IPS-18c (cell line): ENCODE measurements around the gene POLD3.

Source experiments
- H3K4me3 ChIP-seq: 2 replicates; pipeline ENCODE4 v1.7.0; 2013; ENCODE audit warnings: low read depth, mild to moderate bottlenecking, low read length, moderate library complexity; ENCODE audit not compliant: insufficient read depth
- H3K9me3 ChIP-seq: one replicate; pipeline ENCODE4 v1.6.1; 2013; ENCODE audit warnings: mild to moderate bottlenecking, low read length, moderate library complexity; ENCODE audit not compliant: control insufficient read depth, insufficient read depth

POLD3 gene

DNA sequence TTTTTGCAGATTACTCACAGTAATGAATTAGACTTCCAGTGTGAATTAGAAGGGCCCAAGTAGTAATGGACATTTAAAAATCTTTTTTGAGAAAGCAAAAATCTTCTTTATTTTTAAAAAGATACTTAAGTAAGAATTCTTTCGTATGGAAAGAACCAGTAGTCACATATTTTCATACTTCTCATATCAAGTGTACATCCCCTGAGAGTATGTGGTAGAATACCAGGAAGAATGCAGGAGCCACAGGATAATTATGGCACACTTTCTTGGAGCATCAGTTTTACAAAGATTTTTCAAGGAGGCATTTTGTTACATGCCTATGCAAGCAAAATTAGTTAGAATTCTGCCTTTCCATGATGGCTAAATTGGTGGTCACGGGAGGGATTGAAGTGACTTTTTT lies 28.1 kb downstream of the POLD3 start:
- Histone ChIP-seq H3K4me3 (no peak overlapping the region), H3K9me3 (no peaks in the 10 kb centered on the region)

DNA sequence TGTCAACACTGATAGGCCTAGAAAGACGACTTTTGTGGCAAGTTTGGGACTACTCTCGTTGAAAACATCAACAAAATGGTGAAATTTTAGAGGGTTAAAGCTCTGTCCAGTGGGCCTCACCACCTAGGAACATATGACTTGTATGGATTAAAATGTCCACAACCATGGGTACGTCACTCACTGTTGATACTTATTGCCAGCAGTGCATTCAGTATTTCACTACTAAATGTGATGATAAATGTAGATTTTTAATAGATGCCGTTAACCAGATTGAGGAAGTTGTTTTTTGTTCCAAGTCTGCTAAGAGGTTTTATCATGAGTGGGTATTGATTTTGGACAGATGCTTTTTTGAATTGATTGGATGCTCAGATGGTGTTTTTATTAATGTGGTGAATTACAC lies 33.7 kb downstream of the POLD3 start:
- Histone ChIP-seq H3K9me3 (no peaks in the 10 kb centered on the region), H3K4me3 (no peak overlapping the region)

DNA sequence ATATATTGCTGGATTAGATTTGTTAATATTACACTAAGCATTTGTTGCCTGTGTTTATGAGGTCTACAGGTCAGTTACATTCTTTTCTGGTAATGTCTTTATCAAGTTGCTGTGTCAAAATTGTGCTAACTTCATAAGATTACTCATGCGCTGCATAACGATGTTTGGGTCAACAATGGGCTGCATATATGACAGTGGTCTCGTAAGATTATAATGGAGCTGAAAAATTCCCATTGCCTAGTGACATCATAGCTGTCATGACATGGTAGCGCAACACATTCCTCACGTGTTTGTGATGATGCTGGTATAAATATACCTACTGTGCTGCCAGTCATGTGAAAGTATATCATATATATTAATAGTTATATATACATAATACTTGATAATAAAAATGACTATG lies 34.2 kb downstream of the POLD3 start:
- Histone ChIP-seq H3K4me3 (no peak overlapping the region), H3K9me3 (no peaks in the 10 kb centered on the region)

DNA sequence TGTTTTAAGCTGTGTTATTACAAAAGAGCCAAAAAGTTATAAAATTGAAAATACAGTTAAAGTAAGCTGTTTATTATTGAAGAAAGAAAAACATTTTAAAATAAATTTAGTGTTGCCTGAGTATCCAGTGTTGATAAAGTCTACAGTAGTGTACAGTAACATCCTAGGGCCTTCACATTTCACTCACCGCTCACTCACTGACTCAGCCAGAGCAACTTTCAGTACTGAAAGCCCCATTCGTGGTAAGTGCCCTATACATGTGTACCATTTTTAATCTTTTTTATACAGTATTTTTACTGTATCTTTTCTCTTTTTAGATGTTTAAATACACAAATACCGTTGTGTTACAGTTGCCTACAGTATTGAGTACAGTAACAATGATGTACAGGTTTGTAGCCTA lies 35.0 kb downstream of the POLD3 start:
- Histone ChIP-seq H3K9me3 (no peaks in the 10 kb centered on the region), H3K4me3 (no peak overlapping the region)

DNA sequence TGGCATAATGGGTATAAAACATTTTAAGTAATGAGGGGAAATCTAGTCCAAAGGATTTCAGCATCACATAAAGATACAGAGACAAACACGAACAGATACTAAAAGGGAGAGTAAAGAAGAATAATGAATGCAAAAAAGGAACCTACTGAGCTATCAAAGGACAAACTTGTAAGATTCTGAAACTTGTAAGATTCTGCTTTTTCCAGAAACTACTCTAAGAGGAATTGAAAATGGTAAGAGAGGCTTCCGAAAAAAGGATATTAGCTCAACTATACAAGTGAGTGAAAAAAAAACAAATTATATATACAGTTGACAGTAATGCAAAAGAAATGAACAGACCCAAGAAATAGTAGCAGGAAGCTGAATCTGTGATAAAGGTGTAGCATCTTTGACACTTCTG lies 37.7 kb downstream of the POLD3 start:
- H3K9me3 ChIP-seq, result no peaks in the 10 kb centered on the region
- no peak overlapping the region for H3K4me3 ChIP-seq

DNA sequence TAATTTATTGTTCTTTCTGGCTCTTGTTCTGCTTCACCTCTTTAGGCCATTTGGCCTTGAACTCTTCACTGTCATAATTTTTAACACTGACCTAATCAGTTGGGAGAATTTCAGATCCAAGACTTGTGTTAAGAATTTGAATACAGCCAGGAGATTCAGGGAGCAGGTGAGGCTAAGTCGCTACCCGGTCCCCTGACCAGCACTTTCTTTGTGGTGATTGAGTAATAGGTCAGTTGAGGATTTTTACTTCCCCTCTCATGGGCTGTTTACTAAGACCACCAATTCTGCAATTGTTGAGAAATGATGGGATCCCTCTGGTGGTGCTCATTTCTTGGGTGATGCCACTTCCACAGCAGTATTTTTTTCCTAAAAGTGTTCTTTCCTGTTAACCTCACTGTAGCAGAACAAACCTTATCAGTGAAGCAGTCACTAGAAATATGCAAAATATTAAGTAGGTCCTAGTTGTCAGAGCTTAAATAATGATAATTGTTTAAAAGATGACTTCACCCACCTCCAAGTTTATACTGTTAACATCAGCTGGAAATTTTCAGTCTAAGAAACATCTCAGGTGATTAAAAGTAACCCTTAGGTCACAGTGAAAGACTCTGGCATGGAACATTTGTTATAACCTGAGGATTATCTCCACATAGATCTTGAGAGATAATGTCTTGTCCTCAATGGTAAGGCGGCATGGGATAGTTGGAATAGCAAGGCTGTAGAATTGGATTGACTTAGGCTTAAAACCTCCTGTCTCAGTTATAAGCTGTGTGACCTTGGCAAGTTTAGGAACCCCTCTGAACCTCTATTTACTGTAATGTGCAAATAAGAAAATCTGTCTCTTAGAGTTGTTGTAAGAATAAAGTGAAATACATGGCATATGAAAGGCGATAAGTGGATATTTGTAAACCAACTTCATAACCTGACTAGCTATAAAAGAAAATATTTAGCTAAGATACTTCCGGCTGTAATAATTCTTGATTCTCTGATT lies 41.3 kb downstream of the POLD3 start:
- Histone ChIP-seq H3K9me3 (no peaks in the 10 kb centered on the region), H3K4me3 (no peak overlapping the region)

DNA sequence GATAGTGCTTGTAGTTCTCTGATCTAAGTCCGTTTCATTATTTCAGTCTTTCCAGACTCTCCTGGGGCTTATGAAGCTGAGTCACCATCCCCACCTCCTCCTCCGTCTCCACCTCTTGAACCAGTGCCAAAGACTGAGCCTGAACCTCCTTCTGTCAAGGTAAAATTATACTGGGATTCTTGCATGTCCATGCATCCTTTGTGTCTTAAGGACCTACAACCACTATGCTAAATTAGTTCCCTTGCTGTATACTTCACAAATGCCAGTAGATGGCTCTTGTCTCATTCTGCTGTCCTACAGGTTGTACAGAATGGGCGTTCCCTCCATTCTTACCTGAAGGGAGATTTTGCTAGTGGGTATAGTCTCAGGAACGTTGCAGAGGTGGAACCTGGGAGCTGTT lies 42.2 kb downstream of the POLD3 start:
- no peaks in the 10 kb centered on the region for H3K9me3 ChIP-seq

DNA sequence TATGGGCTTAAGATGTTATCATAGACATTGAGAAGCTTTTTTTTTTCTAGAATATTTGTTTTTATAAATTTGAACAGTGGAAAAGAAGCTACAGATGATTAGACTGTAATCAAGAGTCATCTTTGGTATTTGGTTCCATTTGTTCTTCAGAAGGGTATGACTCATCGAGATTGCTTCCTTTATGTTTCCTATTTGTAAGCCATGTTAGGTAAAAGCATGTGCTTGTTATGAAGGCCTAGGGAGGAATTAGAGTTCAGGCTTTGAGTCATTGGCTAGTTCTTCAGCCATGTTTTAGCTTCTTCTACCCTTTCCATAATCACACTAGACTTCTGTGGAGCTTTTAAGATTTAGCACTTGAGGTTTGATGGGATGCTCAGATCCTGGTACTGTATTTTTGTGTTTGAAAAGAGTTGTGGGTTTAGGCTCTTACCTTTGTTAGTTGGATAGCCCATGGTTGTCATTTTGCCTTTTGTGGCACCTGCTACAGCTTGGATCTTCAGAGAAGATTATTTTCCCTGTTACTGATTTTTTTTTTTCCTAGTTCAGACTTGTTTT lies 44.3 kb downstream of the POLD3 start:
- no peak overlapping the region for H3K4me3 ChIP-seq

More for the DNA sequence above, 42.2 kb downstream of the POLD3 start:
- H3K4me3 ChIP-seq, result no peak overlapping the region

DNA sequence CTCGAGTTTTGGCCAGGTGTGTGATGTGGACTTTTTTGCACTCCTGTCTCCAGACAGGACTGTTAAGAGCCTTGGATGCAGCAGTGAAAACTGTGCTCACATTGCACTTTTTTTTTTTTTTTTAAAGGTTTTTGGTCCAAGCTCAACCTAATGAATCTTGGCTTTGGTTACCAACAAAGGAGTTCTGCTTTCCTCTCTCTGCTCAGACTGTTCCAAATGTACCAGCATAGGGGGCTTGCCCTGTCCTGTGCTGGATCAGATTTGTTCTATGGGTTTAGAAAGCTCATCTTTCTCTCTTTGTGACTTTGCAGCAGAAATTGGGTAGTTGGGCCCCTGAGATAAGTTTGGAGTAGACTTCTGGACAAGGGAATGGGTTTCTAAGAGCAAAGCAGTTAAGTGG lies 45.3 kb downstream of the POLD3 start:
- Histone ChIP-seq H3K4me3 (no peak overlapping the region), H3K9me3 (no peaks in the 10 kb centered on the region)

More for the DNA sequence above, 44.3 kb downstream of the POLD3 start:
- H3K9me3 ChIP-seq, result no peaks in the 10 kb centered on the region

DNA sequence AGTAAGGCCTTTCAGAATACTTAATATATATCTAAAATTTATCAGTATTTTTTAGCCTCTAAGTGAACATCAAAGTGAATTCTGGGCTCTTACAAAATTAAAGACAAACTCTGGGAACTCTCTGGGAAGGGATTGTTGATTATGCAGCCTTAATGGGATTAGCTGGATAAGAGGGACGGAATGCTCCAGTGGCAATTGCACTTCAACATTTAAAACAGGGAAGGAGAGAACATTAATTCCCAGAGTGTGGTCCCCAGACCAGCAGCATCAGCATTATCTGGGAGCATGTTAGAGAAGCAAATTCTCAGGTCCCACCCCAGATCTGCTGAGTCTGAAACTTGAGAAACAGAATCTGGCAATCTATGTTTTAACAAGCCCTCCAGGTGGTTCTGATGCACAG lies 46.5 kb downstream of the POLD3 start:
- Histone ChIP-seq H3K4me3 (no peak overlapping the region), H3K9me3 (no peaks in the 10 kb centered on the region)

DNA sequence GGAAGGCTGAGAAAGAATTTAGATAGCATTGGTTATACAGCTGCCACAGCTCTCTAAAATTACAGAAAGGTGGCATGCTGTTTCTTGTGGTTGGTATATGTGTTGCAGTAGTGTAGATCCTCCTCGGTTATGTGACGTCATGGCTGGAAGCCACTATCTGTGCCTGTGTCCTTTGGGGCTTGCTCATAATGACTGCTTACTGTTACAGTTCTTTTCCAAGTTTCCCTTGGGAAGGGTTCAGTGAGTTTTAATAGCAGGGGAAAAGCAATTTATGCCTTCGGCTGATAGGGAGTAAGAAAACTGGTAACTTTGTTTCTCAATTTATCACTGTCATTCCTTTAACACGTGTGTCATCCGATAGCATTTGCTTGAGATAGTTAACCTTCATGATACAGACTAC lies 47.2 kb downstream of the POLD3 start:
- Histone ChIP-seq H3K4me3 (no peak overlapping the region), H3K9me3 (no peaks in the 10 kb centered on the region)

DNA sequence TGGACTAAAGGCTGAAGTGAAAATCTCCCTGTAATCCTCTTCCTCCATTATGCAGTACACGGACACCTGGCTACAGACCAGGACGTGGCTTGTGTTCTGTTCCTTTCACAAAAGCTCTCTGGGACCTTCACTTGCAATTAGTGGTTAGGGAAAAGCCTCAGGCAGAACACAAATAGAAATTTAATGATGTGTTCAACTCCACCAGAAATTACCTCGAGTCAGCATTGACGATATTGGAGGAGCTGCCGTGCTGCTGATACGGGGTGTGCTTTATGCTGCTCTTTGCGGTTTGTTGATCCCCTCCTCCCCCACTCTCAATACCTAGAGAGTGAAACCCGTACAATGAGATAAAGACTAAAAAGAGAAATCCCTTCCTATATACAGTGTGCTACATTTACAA lies 48.9 kb downstream of the POLD3 start:
- Histone ChIP-seq H3K4me3 (no peak overlapping the region), H3K9me3 (no peaks in the 10 kb centered on the region)

DNA sequence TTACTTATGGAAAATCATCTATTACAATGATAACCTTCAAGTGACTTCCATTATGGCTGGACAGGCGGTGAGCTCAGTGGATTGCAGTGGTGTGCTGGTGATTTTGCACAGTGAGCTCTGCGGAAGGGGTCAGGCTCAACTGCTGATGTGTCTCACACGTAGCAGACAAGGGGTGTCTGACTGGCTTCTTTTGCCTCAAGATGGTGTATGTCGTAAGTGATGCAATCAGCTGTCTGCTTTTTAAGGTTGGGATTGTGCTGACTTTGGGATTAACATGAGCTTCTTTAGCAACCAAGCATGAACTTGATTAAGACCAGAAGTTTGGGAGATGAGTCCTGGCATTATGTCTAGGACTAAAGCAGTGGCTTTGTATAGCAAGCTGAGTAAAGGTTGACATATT lies 49.5 kb downstream of the POLD3 start:
- Histone ChIP-seq H3K9me3 (no peaks in the 10 kb centered on the region), H3K4me3 (no peak overlapping the region)

DNA sequence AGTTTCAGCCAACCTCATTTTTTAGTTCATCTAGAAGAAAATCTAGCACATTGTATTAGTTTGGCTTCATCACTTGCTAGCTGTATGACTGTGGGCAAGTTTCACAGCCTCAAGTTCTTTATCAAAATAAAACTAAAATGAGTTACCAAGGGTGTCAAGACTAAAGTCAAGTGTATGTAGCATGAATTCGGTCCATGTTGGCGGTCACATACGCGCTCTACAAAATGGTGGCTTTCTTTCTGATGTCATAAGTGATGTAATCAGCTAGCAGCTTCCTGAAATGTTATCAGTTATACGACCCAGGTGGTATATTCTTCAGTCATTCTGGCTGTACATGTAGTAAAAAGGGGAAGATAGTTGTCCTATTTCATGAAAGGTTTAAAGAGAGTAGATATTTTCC lies 50.5 kb downstream of the POLD3 start:
- no peaks in the 10 kb centered on the region for H3K9me3 ChIP-seq
- H3K4me3 ChIP-seq, result no peak overlapping the region

DNA sequence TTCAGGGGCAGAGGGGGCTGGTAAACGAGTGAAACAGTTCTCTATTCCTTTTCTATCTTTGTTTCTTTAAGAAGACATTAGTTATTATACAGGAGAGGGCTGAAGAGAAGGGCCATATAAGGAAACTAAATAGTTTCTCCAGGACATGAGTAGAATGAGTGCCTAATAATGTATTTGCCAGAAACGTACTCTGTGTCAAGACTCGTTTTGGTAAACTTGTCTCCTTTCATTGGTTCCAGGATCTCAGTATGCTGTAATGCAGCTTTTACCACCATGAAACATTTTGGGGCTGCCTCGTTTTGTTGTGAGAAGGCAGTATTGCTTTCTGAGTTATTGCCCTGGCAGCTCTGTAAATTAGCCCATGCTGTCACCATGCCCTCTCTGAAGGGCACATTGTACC lies 51.7 kb downstream of the POLD3 start:
- Histone ChIP-seq H3K9me3 (no peaks in the 10 kb centered on the region), H3K4me3 (no peak overlapping the region)

DNA sequence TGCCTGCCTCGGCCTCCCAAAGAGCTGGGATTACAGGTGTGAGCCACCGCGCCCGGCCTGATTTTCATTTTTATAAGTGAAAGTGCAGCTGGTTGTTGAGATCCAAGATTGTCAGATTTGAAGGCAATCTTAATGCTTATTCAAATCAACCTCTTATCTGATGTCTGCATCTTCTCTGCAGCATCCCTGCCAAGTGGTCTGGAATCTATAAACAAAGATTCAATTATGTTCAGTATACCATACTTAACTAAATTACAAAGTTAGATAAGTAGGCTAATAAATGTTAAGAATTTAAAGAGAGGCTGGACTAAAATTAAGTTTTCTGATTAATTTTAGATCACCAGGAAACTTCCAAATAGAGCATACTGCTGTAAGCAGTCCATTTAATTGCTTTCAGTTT lies 53.8 kb downstream of the POLD3 start:
- no peak overlapping the region for H3K4me3 ChIP-seq
- no peaks in the 10 kb centered on the region for H3K9me3 ChIP-seq

DNA sequence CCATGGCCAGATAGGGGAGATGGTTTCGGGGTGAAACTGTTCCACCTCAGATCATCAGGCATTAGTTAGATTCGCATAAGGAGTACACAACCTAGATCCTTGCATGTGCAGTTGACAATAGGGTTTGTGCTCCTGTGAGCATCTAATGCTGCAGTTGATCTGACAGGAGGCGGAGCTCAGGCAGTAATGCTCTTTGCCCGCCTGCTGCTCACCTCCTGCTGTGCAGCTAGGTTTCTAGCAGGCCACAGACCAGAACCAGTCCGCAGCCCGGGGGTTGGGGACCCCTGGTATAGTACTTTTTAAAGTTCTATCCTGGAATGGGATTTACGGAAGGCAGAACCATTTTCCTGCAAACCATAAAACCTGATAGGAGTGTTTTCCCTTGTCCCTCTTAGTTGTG lies 54.6 kb downstream of the POLD3 start:
- H3K4me3 ChIP-seq, result no peak overlapping the region

DNA sequence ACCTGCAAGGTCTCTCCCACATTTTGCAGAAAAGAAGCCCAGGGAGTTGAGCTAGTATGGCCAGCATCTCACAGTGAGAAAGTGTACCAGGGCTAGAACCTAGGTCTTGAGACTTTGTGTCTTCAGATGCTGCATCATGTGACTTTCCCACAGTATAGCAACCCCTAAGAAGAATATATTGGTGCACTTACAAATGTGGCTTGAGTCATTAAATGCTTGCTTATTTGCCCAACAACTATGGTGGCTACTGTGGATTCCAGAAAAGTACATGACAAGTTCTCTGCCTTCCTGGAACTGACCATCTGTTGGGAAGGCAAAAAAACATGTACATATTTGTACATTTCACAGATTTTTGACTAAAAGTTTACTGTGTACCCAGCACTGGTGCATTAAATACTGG lies 55.0 kb downstream of the POLD3 start:
- no peaks in the 10 kb centered on the region for H3K9me3 ChIP-seq
- no peak overlapping the region for H3K4me3 ChIP-seq

More for the DNA sequence above, 54.6 kb downstream of the POLD3 start:
- no peaks in the 10 kb centered on the region for H3K9me3 ChIP-seq
